BLaER1 treated with 17β-estradiol and CSF1 and Interleukin-3, amounts not matched to agents 10 nM and 100 nM (cell line): ENCODE results near the gene CFAP221.
A peak's percentile ranks its signal among the peaks of the same experiment; 100 is the strongest.

ENCODE experiments used
- H3K27ac ChIP-seq, 11 experiments: shearing (Covaris generic); formaldehyde crosslinking; 2 replicates each; pipeline ENCODE4 v1.8.1; 2022
- H3K27me3 ChIP-seq, 11 experiments: shearing (Covaris generic); formaldehyde crosslinking; 2 replicates each; pipeline ENCODE4 v1.8.1; 2022
- H3K36me3 ChIP-seq, 11 experiments: shearing (Covaris generic); formaldehyde crosslinking; 2 replicates each; pipeline ENCODE4 v1.8.1; 2022
- H3K4me1 ChIP-seq, 10 experiments: shearing (Covaris generic); formaldehyde crosslinking; 2 replicates each; pipeline ENCODE4 v1.8.1; 2022
- H3K4me2 ChIP-seq, 11 experiments: shearing (Covaris generic); formaldehyde crosslinking; 2 replicates each; pipeline ENCODE4 v1.8.1; 2022
- H3K4me3 ChIP-seq, 10 experiments: shearing (Covaris generic); formaldehyde crosslinking; 2 replicates each; pipeline ENCODE4 v1.8.1; 2022
- H3K9ac ChIP-seq, 11 experiments: shearing (Covaris generic); formaldehyde crosslinking; 2 replicates each; pipeline ENCODE4 v1.8.1; 2022
- H3K9me3 ChIP-seq, 11 experiments: shearing (Covaris generic); formaldehyde crosslinking; replicated peaks in 1 of 11; 2 replicates each; pipeline ENCODE4 v1.8.1; 2022
- H4K20me1 ChIP-seq, 11 experiments: shearing (Covaris generic); formaldehyde crosslinking; 2 replicates each; pipeline ENCODE4 v1.8.1; 2022
- Cebpa-rat ChIP-seq, 11 experiments: shearing (Covaris generic); IDR thresholded peaks; 2 replicates each; pipeline ENCODE4 v1.8.1; 2022

The CFAP221 gene

GRCh38 chr2:119683074-119683712 lies 138.9 kb downstream of the CFAP221 start:
- Histone ChIP-seq H4K20me1 (peaks cover 3 to 48% (median 33%) of the 10 kb centered on the region in 11 experiments; a peak in 18 of 22 replicates), H3K9ac (0 out of 22 replicates have a peak overlapping the region, but pooled peaks of 1 of the 11 experiments have one; percentile 18), H3K27ac (no peak overlapping the region)

GRCh38 chr2:119683713-119684443 lies 139.6 kb downstream of the CFAP221 start:
- Histone ChIP-seq H4K20me1 (peaks cover 3 to 48% (median 33%) of the 10 kb centered on the region in 11 experiments; a peak in 18 of 22 replicates), H3K27ac (no peak overlapping the region), H3K27me3 (no peaks in the 10 kb centered on the region), H3K4me3 (no peak overlapping the region), H3K4me1 (peaks cover 12 to 26% (median 19%) of the 10 kb centered on the region in 10 experiments), H3K9ac (no peak overlapping the region), H3K9me3 (peaks cover 0 to 8% (median 0%) of the 10 kb centered on the region in 11 experiments; a peak in 1 of 22 replicates), H3K36me3 (peaks cover 45 to 65% (median 50%) of the 10 kb centered on the region in 11 experiments), H3K4me2 (peak overlapping the region in 1 of 11 experiments; percentile 12; a peak in 1 of 22 replicates)
- no peak for TF ChIP-seq Cebpa-rat (IDR thresholded peaks at IDR 0.05)

More at GRCh38 chr2:119683074-119683712, 138.9 kb downstream of the CFAP221 start:
- H3K27me3 ChIP-seq: no peaks in the 10 kb centered on the region
- peaks cover 0 to 8% (median 0%) of the 10 kb centered on the region in 11 experiments; a peak in 1 of 22 replicates for H3K9me3 ChIP-seq
- TF ChIP-seq Cebpa-rat (IDR thresholded peaks at IDR 0.05): no peak
- H3K36me3 ChIP-seq: peaks cover 38 to 58% (median 43%) of the 10 kb centered on the region in 11 experiments
- no peak overlapping the region for H3K4me3 ChIP-seq
- H3K4me2 ChIP-seq: no peak overlapping the region
- H3K4me1 ChIP-seq: peaks cover 12 to 26% (median 20%) of the 10 kb centered on the region in 10 experiments

- TF ChIP-seq Cebpa-rat (IDR thresholded peaks at IDR 0.05): no peak
- H3K36me3 ChIP-seq: peaks cover 50 to 72% (median 55%) of the 10 kb centered on the region in 11 experiments
- H3K27ac ChIP-seq: no peak overlapping the region
- no peaks in the 10 kb centered on the region for H3K27me3 ChIP-seq
- peaks cover 12 to 25% (median 18%) of the 10 kb centered on the region in 10 experiments for H3K4me1 ChIP-seq
- no peak overlapping the region; a peak in 1 of 22 replicates for H3K9ac ChIP-seq
- no peak overlapping the region for H3K4me2 ChIP-seq
- peaks cover 0 to 8% (median 0%) of the 10 kb centered on the region in 11 experiments; a peak in 1 of 22 replicates for H3K9me3 ChIP-seq
- H4K20me1 ChIP-seq: peaks cover 3 to 48% (median 33%) of the 10 kb centered on the region in 11 experiments; a peak in 18 of 22 replicates
- H3K4me3 ChIP-seq: no peak overlapping the region
Observed at GRCh38 chr2:119684518-119684917, 140.3 kb downstream of the CFAP221 start.

- Histone ChIP-seq H3K9me3 (peaks cover 0 to 8% (median 0%) of the 10 kb centered on the region in 11 experiments; a peak in 1 of 22 replicates), H3K9ac (no peak overlapping the region), H4K20me1 (peaks cover 0 to 11% (median 5%) of the 10 kb centered on the region in 11 experiments; a peak in 7 of 22 replicates), H3K4me2 (no peak overlapping the region), H3K4me1 (peaks cover 0 to 6% (median under 1%) of the 10 kb centered on the region in 10 experiments; a peak in 8 of 20 replicates), H3K36me3 (peaks cover 40 to 54% (median 46%) of the 10 kb centered on the region in 11 experiments), H3K4me3 (no peak overlapping the region), H3K27me3 (no peaks in the 10 kb centered on the region), H3K27ac (no peak overlapping the region)
- no peak for TF ChIP-seq Cebpa-rat (IDR thresholded peaks at IDR 0.05)
Observed at GRCh38 chr2:119688616-119689015, 144.4 kb downstream of the CFAP221 start.

- Histone ChIP-seq H3K27me3 (no peaks in the 10 kb centered on the region), H3K9ac (no peak overlapping the region), H3K9me3 (peaks cover 0 to 8% (median 0%) of the 10 kb centered on the region in 11 experiments; a peak in 1 of 22 replicates), H3K36me3 (peaks cover 40 to 54% (median 46%) of the 10 kb centered on the region in 11 experiments), H3K27ac (no peak overlapping the region), H3K4me1 (peaks cover 4 to 5% (median 4%) of the 10 kb centered on the region in 10 experiments), H4K20me1 (peaks cover 0 to 6% (median under 1%) of the 10 kb centered on the region in 11 experiments; a peak in 7 of 22 replicates), H3K4me2 (no peak overlapping the region), H3K4me3 (no peak overlapping the region)
- TF ChIP-seq Cebpa-rat (IDR thresholded peaks at IDR 0.05): no peak
Observed at GRCh38 chr2:119689218-119689617, 145.0 kb downstream of the CFAP221 start.

GRCh38 chr2:119691189-119691588 lies 146.9 kb downstream of the CFAP221 start:
- peaks cover 23 to 25% (median 24%) of the 10 kb centered on the region in 10 experiments for H3K4me1 ChIP-seq
- H3K4me2 ChIP-seq: no peak overlapping the region
- no peak overlapping the region for H3K9ac ChIP-seq
- no peak for TF ChIP-seq Cebpa-rat (IDR thresholded peaks at IDR 0.05)
- peaks cover 34 to 46% (median 38%) of the 10 kb centered on the region in 11 experiments for H3K36me3 ChIP-seq
- no peaks in the 10 kb centered on the region for H4K20me1 ChIP-seq
- H3K27me3 ChIP-seq: no peaks in the 10 kb centered on the region
- H3K27ac ChIP-seq: no peak overlapping the region
- H3K9me3 ChIP-seq: peaks cover 0 to 8% (median 0%) of the 10 kb centered on the region in 11 experiments; a peak in 1 of 22 replicates
- H3K4me3 ChIP-seq: no peak overlapping the region

GRCh38 chr2:119691651-119692245 lies 147.5 kb downstream of the CFAP221 start:
- no peak overlapping the region for H3K4me3 ChIP-seq
- no peak for TF ChIP-seq Cebpa-rat (IDR thresholded peaks at IDR 0.05)
- no peaks in the 10 kb centered on the region for H3K27me3 ChIP-seq
- no peak overlapping the region for H3K9ac ChIP-seq
- H3K27ac ChIP-seq: no peak overlapping the region; a peak in 1 of 22 replicates
- no peak overlapping the region for H3K4me2 ChIP-seq
- H3K36me3 ChIP-seq: peaks cover 28 to 40% (median 33%) of the 10 kb centered on the region in 11 experiments
- no peaks in the 10 kb centered on the region for H4K20me1 ChIP-seq
- peaks cover 0 to 8% (median 0%) of the 10 kb centered on the region in 11 experiments; a peak in 1 of 22 replicates for H3K9me3 ChIP-seq
- peaks cover 28 to 31% (median 30%) of the 10 kb centered on the region in 10 experiments for H3K4me1 ChIP-seq

- peaks cover 0 to 3% (median 0%) of the 10 kb centered on the region in 11 experiments; a peak in 1 of 22 replicates for H3K9me3 ChIP-seq
- H4K20me1 ChIP-seq: no peaks in the 10 kb centered on the region; a peak in 1 of 22 replicates
- no peak for TF ChIP-seq Cebpa-rat (IDR thresholded peaks at IDR 0.05)
- peaks cover 23 to 34% (median 27%) of the 10 kb centered on the region in 11 experiments for H3K36me3 ChIP-seq
- no peaks in the 10 kb centered on the region for H3K27me3 ChIP-seq
- no peak overlapping the region for H3K27ac ChIP-seq
- H3K4me3 ChIP-seq: no peak overlapping the region
- H3K9ac ChIP-seq: no peak overlapping the region
- H3K4me1 ChIP-seq: peaks cover 34 to 36% (median 35%) of the 10 kb centered on the region in 10 experiments
- no peak overlapping the region for H3K4me2 ChIP-seq
Observed at GRCh38 chr2:119692310-119692709, 148.1 kb downstream of the CFAP221 start.
